ENCODE measurements around the gene KCNMB2. TPM values are rescaled to one million over a fixed set of nuclear protein-coding genes. Genes with fewer than 3 reads are reported as not detected.

The KCNMB2 gene
- total and polyA plus RNA-seq, 2 donors: 0.06 to 6.1 TPM

DNA sequence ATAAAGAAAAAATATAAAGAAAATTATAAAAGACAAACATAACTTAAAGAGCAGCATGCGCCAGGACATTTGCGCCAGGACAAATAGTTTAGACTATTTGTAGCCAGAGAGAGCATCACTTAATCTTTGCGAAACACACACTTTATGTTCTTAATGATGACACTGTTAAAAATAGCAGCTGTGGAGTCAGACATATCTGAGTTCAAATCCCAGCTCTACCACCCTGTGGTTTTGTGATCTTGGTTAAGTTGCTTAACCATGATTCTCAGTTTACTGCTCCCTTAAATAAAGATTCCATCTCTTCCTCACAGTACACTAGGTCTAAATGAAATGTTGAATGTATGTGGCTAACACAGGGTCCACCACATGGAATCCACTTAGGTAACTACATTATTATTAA is 31.4 kb downstream of the KCNMB2 start:
- 88% methylated on average over 3 of the region's 3 CpGs for WGBS
- Histone ChIP-seq H3K4me1 (ENCODE audit: insufficient read depth) (no peaks in the 10 kb centered on the region), H3K27ac (ENCODE audit: low read depth) (no peak overlapping the region), H3K36me3 (ENCODE audit: insufficient read depth) (no peaks in the 10 kb centered on the region), H3K4me3 (ENCODE audit: low read depth, low read length) (no peak overlapping the region)
- no peak for DNase-seq (ENCODE audit: extremely low spot score)

- no peaks in the 10 kb centered on the region for H3K36me3 ChIP-seq (ENCODE audit: insufficient read depth)
- H3K4me3 ChIP-seq (ENCODE audit: low read depth, low read length): no peak overlapping the region
- 25% methylated on average over 2 of the region's 2 CpGs for WGBS
- no peak for DNase-seq (ENCODE audit: extremely low spot score)
- H3K4me1 ChIP-seq (ENCODE audit: insufficient read depth): no peaks in the 10 kb centered on the region
- no peak overlapping the region for H3K27ac ChIP-seq (ENCODE audit: low read depth)
Observed at GRCh38 chr3:178568155-178568731, 32.0 kb downstream of the KCNMB2 start.

- Histone ChIP-seq H3K4me1 (ENCODE audit: insufficient read depth) (no peaks in the 10 kb centered on the region), H3K4me3 (ENCODE audit: low read depth, low read length) (no peak overlapping the region), H3K27ac (ENCODE audit: low read depth) (no peak overlapping the region), H3K36me3 (ENCODE audit: insufficient read depth) (no peaks in the 10 kb centered on the region)
- no peak for DNase-seq (ENCODE audit: extremely low spot score)
- 61% methylated on average over 1 of the region's 1 CpG for WGBS
Observed at GRCh38 chr3:178568911-178569310, 32.7 kb downstream of the KCNMB2 start.

DNA sequence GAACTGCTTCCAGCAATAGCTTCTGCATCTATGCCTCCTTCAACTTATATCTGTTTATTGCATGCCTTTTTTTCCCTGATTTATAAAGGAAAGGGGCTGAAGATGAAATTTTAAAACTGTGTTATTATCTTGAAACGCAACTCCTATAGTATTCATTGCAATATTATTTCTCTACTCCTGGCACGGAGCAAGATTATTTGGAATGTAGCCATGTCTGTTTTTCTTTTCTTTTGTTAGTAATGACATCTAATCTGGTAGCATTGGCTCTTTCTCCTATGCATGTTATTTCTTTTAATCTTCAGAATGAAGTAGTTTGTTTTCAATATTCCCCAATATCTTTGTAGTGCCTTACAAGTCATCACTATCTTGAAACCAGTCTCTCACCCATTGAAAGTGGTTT is 33.6 kb downstream of the KCNMB2 start:
- Histone ChIP-seq H3K4me1 (ENCODE audit: insufficient read depth) (no peaks in the 10 kb centered on the region), H3K36me3 (ENCODE audit: insufficient read depth) (no peaks in the 10 kb centered on the region), H3K27ac (ENCODE audit: low read depth) (no peak overlapping the region), H3K4me3 (ENCODE audit: low read depth, low read length) (no peak overlapping the region)
- WGBS: 35% methylated on average over 2 of the region's 2 CpGs
- no peak for DNase-seq (ENCODE audit: extremely low spot score)

GRCh38 chr3:178583963-178584575 is 47.8 kb downstream of the KCNMB2 start:
- no peaks in the 10 kb centered on the region for H3K36me3 ChIP-seq (ENCODE audit: insufficient read depth)

DNA sequence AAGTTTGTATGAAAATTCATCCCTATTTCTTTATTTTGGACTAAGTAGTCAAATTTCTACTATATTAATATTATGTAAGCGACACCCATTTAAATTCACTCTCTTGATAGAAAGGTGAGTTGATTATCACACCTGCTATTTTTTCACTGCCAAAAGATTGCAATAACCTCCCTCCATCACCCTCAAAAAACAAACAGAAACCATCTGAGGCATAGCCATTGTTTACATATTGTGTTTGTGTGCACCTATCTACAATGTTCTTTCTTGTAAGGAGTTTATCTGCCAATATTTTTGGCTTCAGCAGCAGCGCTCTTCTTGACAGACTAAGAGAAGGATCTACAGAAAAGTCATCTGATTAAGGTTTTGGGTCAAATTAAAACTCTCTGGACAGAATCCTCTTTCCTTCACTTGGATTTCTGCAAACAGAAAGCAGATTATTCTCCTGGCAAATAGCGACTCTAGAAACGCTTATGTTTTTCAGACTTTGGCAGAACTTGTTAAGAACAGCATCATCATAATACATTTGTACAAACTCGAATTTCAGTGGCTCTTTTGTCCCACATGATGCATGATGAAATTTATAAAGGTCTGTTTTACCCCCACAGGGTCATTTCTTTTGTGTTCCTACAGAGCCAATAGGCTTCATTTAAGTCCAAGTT is 48.6 kb downstream of the KCNMB2 start:
- no peak overlapping the region for H3K27ac ChIP-seq (ENCODE audit: low read depth)
- H3K4me3 ChIP-seq (ENCODE audit: low read depth, low read length): no peak overlapping the region
- no peaks in the 10 kb centered on the region for H3K36me3 ChIP-seq (ENCODE audit: insufficient read depth)
- no peak for DNase-seq (ENCODE audit: extremely low spot score)
- 58% methylated on average over 5 of the region's 5 CpGs for WGBS
- H3K4me1 ChIP-seq (ENCODE audit: insufficient read depth): no peaks in the 10 kb centered on the region

More at GRCh38 chr3:178583963-178584575, 47.8 kb downstream of the KCNMB2 start:
- no peak overlapping the region for H3K27ac ChIP-seq (ENCODE audit: low read depth)
- no peak overlapping the region for H3K4me3 ChIP-seq (ENCODE audit: low read depth, low read length)
- no peak for DNase-seq (ENCODE audit: extremely low spot score)
- WGBS: 62% methylated on average over 4 of the region's 4 CpGs
- H3K4me1 ChIP-seq (ENCODE audit: insufficient read depth): no peaks in the 10 kb centered on the region

GRCh38 chr3:178585454-178585853 is 49.2 kb downstream of the KCNMB2 start:
- WGBS: 36% methylated on average over 1 of the region's 1 CpG
- no peaks in the 10 kb centered on the region for H3K4me1 ChIP-seq (ENCODE audit: insufficient read depth)
- H3K27ac ChIP-seq (ENCODE audit: low read depth): no peak overlapping the region
- no peak overlapping the region for H3K4me3 ChIP-seq (ENCODE audit: low read depth, low read length)
- no peak for DNase-seq (ENCODE audit: extremely low spot score)
- H3K36me3 ChIP-seq (ENCODE audit: insufficient read depth): no peaks in the 10 kb centered on the region

- 66% methylated on average over 2 of the region's 2 CpGs for WGBS
- no peaks in the 10 kb centered on the region for H3K4me1 ChIP-seq (ENCODE audit: insufficient read depth)
- DNase-seq (ENCODE audit: extremely low spot score): no peak
- no peaks in the 10 kb centered on the region for H3K36me3 ChIP-seq (ENCODE audit: insufficient read depth)
- H3K27ac ChIP-seq (ENCODE audit: low read depth): no peak overlapping the region
- H3K4me3 ChIP-seq (ENCODE audit: low read depth, low read length): no peak overlapping the region
Observed at GRCh38 chr3:178586076-178586475, 49.8 kb downstream of the KCNMB2 start.

DNA sequence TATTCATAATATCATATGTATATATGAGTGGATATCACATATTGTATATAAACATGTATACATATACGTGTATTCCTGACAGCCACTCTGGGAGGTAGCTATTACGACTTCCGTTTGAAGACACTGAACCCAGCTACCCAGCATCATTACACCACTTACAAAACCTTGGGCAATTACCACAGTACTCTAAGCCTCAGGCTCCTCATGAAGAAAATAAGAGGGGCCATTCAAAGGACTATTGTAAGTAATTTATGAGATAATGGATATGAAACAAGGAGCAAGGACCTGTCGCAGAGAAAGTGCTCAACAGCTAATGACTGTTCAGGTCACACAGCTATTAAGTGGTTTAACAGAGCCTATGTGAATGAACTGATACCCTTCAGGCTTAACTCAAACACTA is 52.4 kb downstream of the KCNMB2 start:
- no peaks in the 10 kb centered on the region for H3K4me1 ChIP-seq (ENCODE audit: insufficient read depth)
- WGBS: 89% methylated on average over 4 of the region's 4 CpGs

GRCh38 chr3:178593786-178594185 is 57.5 kb downstream of the KCNMB2 start:
- 93% methylated on average over 1 of the region's 1 CpG for WGBS
- Histone ChIP-seq H3K4me3 (ENCODE audit: low read depth, low read length) (no peak overlapping the region), H3K27ac (ENCODE audit: low read depth) (no peak overlapping the region), H3K36me3 (ENCODE audit: insufficient read depth) (no peaks in the 10 kb centered on the region), H3K4me1 (ENCODE audit: insufficient read depth) (no peaks in the 10 kb centered on the region)
- DNase-seq (ENCODE audit: extremely low spot score): no peak

More for the DNA sequence above, 52.4 kb downstream of the KCNMB2 start:
- Histone ChIP-seq H3K36me3 (ENCODE audit: insufficient read depth) (no peaks in the 10 kb centered on the region), H3K4me3 (ENCODE audit: low read depth, low read length) (no peak overlapping the region), H3K27ac (ENCODE audit: low read depth) (no peak overlapping the region)
- DNase-seq (ENCODE audit: extremely low spot score): no peak

GRCh38 chr3:178597371-178597770 is 61.1 kb downstream of the KCNMB2 start:
- WGBS: 60% methylated on average over 2 of the region's 2 CpGs
- Histone ChIP-seq H3K36me3 (ENCODE audit: insufficient read depth) (no peaks in the 10 kb centered on the region), H3K4me3 (ENCODE audit: low read depth, low read length) (no peak overlapping the region), H3K27ac (ENCODE audit: low read depth) (no peak overlapping the region), H3K4me1 (ENCODE audit: insufficient read depth) (no peaks in the 10 kb centered on the region)
- DNase-seq (ENCODE audit: extremely low spot score): no peak

GRCh38 chr3:178602856-178603255 is 66.6 kb downstream of the KCNMB2 start:
- Histone ChIP-seq H3K4me3 (ENCODE audit: low read depth, low read length) (no peak overlapping the region), H3K27ac (ENCODE audit: low read depth) (no peak overlapping the region), H3K4me1 (ENCODE audit: insufficient read depth) (no peaks in the 10 kb centered on the region), H3K36me3 (ENCODE audit: insufficient read depth) (no peaks in the 10 kb centered on the region)
- DNase-seq (ENCODE audit: extremely low spot score): no peak
- 90% methylated on average over 2 of the region's 2 CpGs for WGBS

- WGBS: 62% methylated on average over 1 of the region's 1 CpG
- Histone ChIP-seq H3K4me1 (ENCODE audit: insufficient read depth) (no peaks in the 10 kb centered on the region), H3K4me3 (ENCODE audit: low read depth, low read length) (no peak overlapping the region), H3K27ac (ENCODE audit: low read depth) (no peak overlapping the region), H3K36me3 (ENCODE audit: insufficient read depth) (no peaks in the 10 kb centered on the region)
- DNase-seq (ENCODE audit: extremely low spot score): no peak
Observed at GRCh38 chr3:178603735-178604134, 67.5 kb downstream of the KCNMB2 start.

- WGBS: 25% methylated on average over 3 of the region's 3 CpGs
- Histone ChIP-seq H3K36me3 (ENCODE audit: insufficient read depth) (no peaks in the 10 kb centered on the region), H3K4me3 (ENCODE audit: low read depth, low read length) (no peak overlapping the region), H3K27ac (ENCODE audit: low read depth) (no peak overlapping the region), H3K4me1 (ENCODE audit: insufficient read depth) (no peaks in the 10 kb centered on the region)
- DNase-seq (ENCODE audit: extremely low spot score): no peak
Observed at GRCh38 chr3:178618197-178618596, 82.0 kb downstream of the KCNMB2 start.
